ENCODE measurements around the gene ASPA. TPM values are rescaled to one million over a fixed set of nuclear protein-coding genes. Genes with fewer than 3 reads are reported as not detected.

ASPA gene
- total and polyA plus RNA-seq, 2 experiments from 2014 or later, result 0.13 TPM; not detected in 1

- TF ChIP-seq CREB1 (CRISPR knock-in tag; IDR thresholded peaks at IDR 0.05; ENCODE audit: low read depth), result no peak
- TF ChIP-seq CTCF (conservative IDR thresholded peaks at IDR 0.05; ENCODE audit: low read depth in 2 of 2), result no peak
- TF ChIP-seq ZNF331 (CRISPR knock-in tag; IDR thresholded peaks at IDR 0.05; ENCODE audit: low read depth), result no peak
Observed at GRCh38 chr17:3440451-3440850, 35.3 kb upstream of the ASPA start (continued).

- Mint-ChIP-seq H3K27ac (0 out of 2 replicates have a peak overlapping the region, but pooled peaks have one; percentile 23), H3K4me1 (peaks cover 3% of the 10 kb centered on the region; the same call in 1 of the 3 replicates), H3K36me3 (ENCODE audit: low read depth) (no peaks in the 10 kb centered on the region), H3K27me3 (ENCODE audit: insufficient read depth, low read depth, poor library complexity) (no peaks in the 10 kb centered on the region), H3K4me3 (no peak overlapping the region), H3K9me3 (no peaks in the 10 kb centered on the region)
- ATAC-seq (peak; percentile 98), DNase-seq (ENCODE audit: low spot score) (peak; percentile 80)
- Histone ChIP-seq H3F3A (replicated peaks; ENCODE audit: low read depth) (no peaks in the 10 kb centered on the region), H3K4me1 (ENCODE audit: insufficient read depth) (no peaks in the 10 kb centered on the region), H4K20me1 (replicated peaks; ENCODE audit: insufficient read depth) (no peaks in the 10 kb centered on the region), H3K4me3 (no peak overlapping the region), H3K36me3 (ENCODE audit: insufficient read depth) (no peaks in the 10 kb centered on the region), H3K27me3 (ENCODE audit: insufficient read depth) (no peaks in the 10 kb centered on the region), H3K9me2 (ENCODE audit: insufficient read depth) (no peaks in the 10 kb centered on the region), H3K27ac (ENCODE audit: low read depth) (no peak overlapping the region), H3K4me2 (no peak overlapping the region), H3K79me2 (replicated peaks; ENCODE audit: insufficient read depth) (no peaks in the 10 kb centered on the region), H2AFZ (no peak overlapping the region)
- no peak for TF ChIP-seq ZNF331 (CRISPR knock-in tag; IDR thresholded peaks at IDR 0.05; ENCODE audit: low read depth)
- peak; percentile 69 to 93 for TF ChIP-seq CTCF (conservative IDR thresholded peaks at IDR 0.05; ENCODE audit: low read depth in 2 of 2)
- TF ChIP-seq JUNB (IDR thresholded peaks at IDR 0.05; ENCODE audit: unreplicated experiment), result no peak
- TF ChIP-seq POLR2AphosphoS5 (IDR thresholded peaks at IDR 0.05; ENCODE audit: low read depth), result no peak
- TF ChIP-seq ZNF114 (CRISPR knock-in tag; IDR thresholded peaks at IDR 0.05), result no peak
- TF ChIP-seq ETS1 (IDR thresholded peaks at IDR 0.05), result no peak
- no peak for TF ChIP-seq REST (IDR thresholded peaks at IDR 0.05; ENCODE audit: unreplicated experiment)
- no peak for TF ChIP-seq STAT1 (IDR thresholded peaks at IDR 0.05; ENCODE audit: unreplicated experiment)
- no peak for TF ChIP-seq ZNF462 (CRISPR knock-in tag; IDR thresholded peaks at IDR 0.05)
Observed at GRCh38 chr17:3447625-3448024, 28.2 kb upstream of the ASPA start.

Measured in GM23338 (cell line).